ENCODE data around the gene CADM2.

Gene CADM2

DNA sequence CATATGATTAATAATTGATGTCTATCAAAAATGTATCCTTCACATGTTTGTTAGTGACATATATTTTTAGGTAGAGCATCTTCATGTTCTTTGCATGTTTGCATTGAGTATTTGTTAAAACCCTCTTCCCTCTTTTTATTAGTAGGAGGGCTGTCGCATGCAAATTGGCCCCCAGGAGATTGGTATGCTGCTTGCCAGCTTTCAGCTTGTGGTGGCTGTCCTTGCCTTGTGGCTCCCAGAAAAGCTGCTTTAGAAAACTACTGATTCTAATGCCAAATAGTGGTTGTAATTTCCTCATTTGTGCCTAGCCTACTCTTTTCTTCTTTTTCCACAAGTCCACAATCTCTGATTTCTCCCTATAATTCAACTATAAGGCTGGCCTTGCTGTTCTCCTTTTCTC, 1145.4 kb downstream of the CADM2 start:
- DNase-seq (ENCODE audit: low read depth in 2 of 2, low spot score in 1 of 2): no peak

DNA sequence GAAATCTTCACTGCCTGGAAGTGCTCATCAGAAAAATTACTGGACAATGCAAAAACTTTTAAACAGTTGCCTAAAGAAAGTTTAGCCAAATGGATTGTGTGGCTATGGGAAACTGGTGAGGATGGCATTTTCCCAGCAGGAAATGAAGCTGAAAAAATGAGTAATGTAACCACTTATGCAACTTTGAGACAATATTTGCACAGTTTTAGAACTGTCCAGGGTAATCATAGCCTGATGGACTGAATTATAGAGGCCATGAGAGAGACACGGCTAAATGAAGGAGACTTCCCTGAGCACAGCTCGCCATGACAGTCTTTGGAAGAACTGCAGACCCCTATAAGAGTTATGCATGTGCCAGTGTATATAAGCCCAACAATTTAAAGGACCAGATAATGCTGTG, 1150.6 kb downstream of the CADM2 start:
- no peak for DNase-seq (ENCODE audit: low read depth in 2 of 2, low spot score in 1 of 2)
